H1 (cell line): ENCODE data around the gene AIRE. TPM values are rescaled to one million over a fixed set of nuclear protein-coding genes. Genes with fewer than 3 reads are reported as not detected.
"Not testable (repeated sequence)": the region's sequence is repeated elsewhere in the genome, so short reads cannot be mapped to it uniquely, and the experiment has no call there.

Experiments
- CTCF ChIA-PET: fragments of 300-600 bp; sonication (Branson Sonifier 250); formaldehyde crosslinking; loops from one replicate; lab custom pipeline; 2021; ENCODE audit not compliant: partially characterized antibody; lab: Charles Lee
- POLR2A ChIA-PET: fragments of 300-600 bp; sonication (Branson Sonifier 250); formaldehyde crosslinking; loops from one replicate; lab custom pipeline; 2021; ENCODE audit warnings: inconsistent platforms; ENCODE audit not compliant: partially characterized antibody; lab: Charles Lee
- DNase-seq, 2 experiments: peaks; one replicate each; pipeline versions ENCODE4 v3.0.0 to v3.0.0-alpha.2; 2010 to 2022; ENCODE audit warnings: low spot score in 2 of 2, low read depth in 1 of 2, mixed read lengths in 1 of 2
- FAIRE-seq: peaks from 2 replicates; lab custom pipeline; 2011; peaks lifted over from hg19 to GRCh38; lab: Jason Lieb, UNC
- H2AFZ ChIP-seq: 2 replicates; pipeline ENCODE4 v1.8.1; 2012; ENCODE audit warnings: low read length, inconsistent platforms
- H2AK5ac ChIP-seq: 2 replicates; pipeline ENCODE4 v1.6.1; 2013; ENCODE audit warnings: low read depth, low read length
- H2BK120ac ChIP-seq: replicated peaks from 2 replicates; pipeline ENCODE3; 2013; ENCODE audit warnings: low read depth, low read length, inconsistent platforms
- H2BK12ac ChIP-seq: 2 replicates; pipeline ENCODE4 v1.6.1; 2013; ENCODE audit warnings: low read depth, low read length
- H2BK15ac ChIP-seq: 2 replicates; pipeline ENCODE4 v1.6.1; 2013; ENCODE audit warnings: low read length
- H2BK20ac ChIP-seq: 2 replicates; pipeline ENCODE4 v1.6.1; 2013; ENCODE audit warnings: low read length
- H2BK5ac ChIP-seq: 2 replicates; pipeline ENCODE4 v1.6.1; 2013; ENCODE audit warnings: low read depth, low read length
- H3K14ac ChIP-seq: 2 replicates; pipeline ENCODE4 v1.6.1; 2013; ENCODE audit warnings: inconsistent platforms; ENCODE audit not compliant: insufficient read length
- H3K18ac ChIP-seq: 2 replicates; pipeline ENCODE4 v1.6.1; 2013; ENCODE audit warnings: low read length; ENCODE audit errors: extremely low read depth
- H3K23ac ChIP-seq: 2 replicates; pipeline ENCODE4 v1.6.1; 2013; ENCODE audit warnings: inconsistent platforms; ENCODE audit not compliant: insufficient read length
- H3K23me2 ChIP-seq: 2 replicates; pipeline ENCODE4 v1.6.1; 2013; ENCODE audit warnings: low read depth, low read length
- H3K27ac ChIP-seq: 2 replicates; pipeline ENCODE4 v1.6.1; 2011; ENCODE audit warnings: low read depth, low read length, inconsistent platforms
- H3K27me3 ChIP-seq, 4 experiments: replicated peaks in 1 of 4; 1 replicate in 1 of 4; 2 replicates in 3 of 4; pipeline versions ENCODE4 v1.6.1 to v1.8.1; 2011 to 2013; ENCODE audit warnings: low read length in 3 of 4, mild to moderate bottlenecking in 3 of 4, inconsistent platforms in 2 of 4, mixed read lengths in 2 of 4, moderate library complexity in 1 of 4; ENCODE audit not compliant: control insufficient read depth in 3 of 4, insufficient read depth in 3 of 4; ENCODE audit errors: extremely low read depth in 1 of 4
- H3K36me3 ChIP-seq, 4 experiments: 2 replicates each; pipeline versions ENCODE4 v1.6.1 to v1.8.1; 2011 to 2013; ENCODE audit warnings: mild to moderate bottlenecking in 4 of 4, low read length in 3 of 4, moderate library complexity in 2 of 4, control low read depth in 1 of 4, inconsistent platforms in 1 of 4; ENCODE audit not compliant: insufficient read depth in 4 of 4, control insufficient read depth in 2 of 4
- H3K4ac ChIP-seq: replicated peaks from 2 replicates; pipeline ENCODE3; 2013; ENCODE audit warnings: low read length, low read depth, mixed read lengths, inconsistent platforms; ENCODE audit not compliant: insufficient read length
- H3K4me1 ChIP-seq, 4 experiments: replicated peaks in 1 of 4; 1 replicate in 1 of 4; 2 replicates in 3 of 4; pipeline versions ENCODE4 v1.6.1 to v1.8.1; 2011 to 2013; ENCODE audit warnings: low read length in 3 of 4, inconsistent platforms in 2 of 4, mixed read lengths in 1 of 4; ENCODE audit not compliant: insufficient read depth in 4 of 4, control insufficient read depth in 3 of 4
- H3K4me2 ChIP-seq, 2 experiments: 2 replicates each; pipeline versions ENCODE4 v1.6.1 to v1.8.1; 2011 to 2013; ENCODE audit warnings: low read depth in 2 of 2, low read length in 2 of 2, control low read depth in 1 of 2, inconsistent platforms in 1 of 2, mild to moderate bottlenecking in 1 of 2; ENCODE audit not compliant: insufficient read depth in 1 of 2
- H3K4me3 ChIP-seq, 4 experiments: fragments of 200-600, 300-600 bp in 1 of 4; sonication (generic), shearing (Covaris generic), sonication (Bioruptor Twin) in 1 of 4; 2 replicates each; pipeline versions ENCODE4 v1.5.1 to v1.8.1; 2011 to 2016; ENCODE audit warnings: low read length in 4 of 4, low read depth in 3 of 4, control low read depth in 2 of 4, inconsistent platforms in 2 of 4, mild to moderate bottlenecking in 2 of 4, mixed read lengths in 1 of 4, moderate library complexity in 1 of 4; ENCODE audit not compliant: insufficient read depth in 2 of 4; ENCODE audit errors: extremely low read depth in 1 of 4
- H3K56ac ChIP-seq: replicated peaks from 2 replicates; pipeline ENCODE3; 2013; ENCODE audit warnings: low read depth, mild to moderate bottlenecking, mixed read lengths, low read length, inconsistent platforms; ENCODE audit not compliant: insufficient read length
- H3K79me1 ChIP-seq: 2 replicates; pipeline ENCODE4 v1.6.1; 2013; ENCODE audit warnings: low read depth, low read length, control low read depth
- H3K79me2 ChIP-seq, 2 experiments: 2 replicates each; pipeline versions ENCODE4 v1.6.1 to v1.8.1; 2012 to 2013; ENCODE audit warnings: low read length in 2 of 2, mild to moderate bottlenecking in 2 of 2, inconsistent platforms in 1 of 2; ENCODE audit not compliant: insufficient read depth in 2 of 2, control insufficient read depth in 1 of 2
- H3K9ac ChIP-seq, 4 experiments: replicated peaks in 1 of 4; 1 replicate in 1 of 4; 2 replicates in 3 of 4; pipeline versions ENCODE4 v1.6.1 to v1.8.1; 2011 to 2013; ENCODE audit warnings: low read depth in 3 of 4, low read length in 3 of 4, control low read depth in 2 of 4, mild to moderate bottlenecking in 2 of 4, moderate library complexity in 2 of 4, inconsistent platforms in 1 of 4; ENCODE audit errors: extremely low read depth in 1 of 4
- H3K9me3 ChIP-seq, 2 experiments: 2 replicates each; pipeline versions ENCODE4 v1.6.1 to v1.8.1; 2012 to 2013; ENCODE audit warnings: mild to moderate bottlenecking in 2 of 2, moderate library complexity in 2 of 2, control low read depth in 1 of 2, inconsistent platforms in 1 of 2, low read depth in 1 of 2, low read length in 1 of 2, mixed read lengths in 1 of 2; ENCODE audit not compliant: insufficient read depth in 2 of 2
- H4K20me1 ChIP-seq, 2 experiments: replicated peaks in 1 of 2; 2 replicates each; pipeline versions ENCODE3 to v1.8.1; 2011 to 2013; ENCODE audit warnings: inconsistent platforms in 2 of 2, low read length in 2 of 2, mild to moderate bottlenecking in 1 of 2; ENCODE audit not compliant: insufficient read depth in 2 of 2, control insufficient read depth in 1 of 2
- H4K5ac ChIP-seq: 2 replicates; pipeline ENCODE4 v1.6.1; 2013; ENCODE audit warnings: low read length, low read depth, mixed read lengths, inconsistent platforms; ENCODE audit not compliant: insufficient read length
- H4K8ac ChIP-seq: 2 replicates; pipeline ENCODE4 v1.8.0; 2013; ENCODE audit warnings: mild to moderate bottlenecking, moderate library complexity, low read length, inconsistent platforms; ENCODE audit not compliant: insufficient read depth; ENCODE audit errors: extremely low read depth
- H4K91ac ChIP-seq: replicated peaks from 2 replicates; pipeline ENCODE3; 2013; ENCODE audit warnings: low read length, mixed read lengths, inconsistent platforms; ENCODE audit not compliant: insufficient read length
- WGBS, 2 experiments: shearing (Covaris generic) in 1 of 2; methylation state at CpG; one replicate each; pipeline versions ENCODE4 v1.1.6 to v1.1.7; 2013 to 2015; ENCODE audit warnings: low lambda C conversion rate in 2 of 2, mixed read lengths in 2 of 2, inconsistent platforms in 1 of 2, low coverage in 1 of 2, missing lambda C conversion rate in 1 of 2; ENCODE audit not compliant: insufficient replicate concordance in 2 of 2, insufficient coverage in 1 of 2, insufficient read length in 1 of 2; ENCODE audit errors: extremely low coverage in 1 of 2, missing lambda C conversion rate in 1 of 2; 5-methylcytosine and 5-hydroxymethylcytosine counted together
- polyA plus RNA-seq, 7 experiments: library from polyadenylated mRNA; depleted of rRNA in 3 of 7; stranded (reverse) in 5 of 7; unstranded in 2 of 7; fragments of >200 nt in 5 of 7; fragments of 200-250 nt in 2 of 7; gene quantifications; 1 replicate in 5 of 7; 2 replicates in 1 of 7; 4 replicates in 1 of 7; pipeline versions ENCODE4 v1.2.1 to v1.2.3, GENCODE V29; 2011 to 2013; ENCODE audit warnings: missing spikeins in 2 of 7, mixed read lengths in 2 of 7
- total RNA-seq: library from RNA; stranded (reverse); fragmentation: NEBNext Ultra II Directional; extraction: Animal tissue kit (Norgen Biotek cat#: 25700); gene quantifications from 2 replicates; pipeline ENCODE4 v1.2.1, GENCODE V29; 2021

Gene AIRE
- total and polyA plus RNA-seq, 2 of the 8 experiments (the other 6 are each of a cell fraction or from before 2014, with no cell fraction given): 0.09 TPM; not detected in 1

DNA sequence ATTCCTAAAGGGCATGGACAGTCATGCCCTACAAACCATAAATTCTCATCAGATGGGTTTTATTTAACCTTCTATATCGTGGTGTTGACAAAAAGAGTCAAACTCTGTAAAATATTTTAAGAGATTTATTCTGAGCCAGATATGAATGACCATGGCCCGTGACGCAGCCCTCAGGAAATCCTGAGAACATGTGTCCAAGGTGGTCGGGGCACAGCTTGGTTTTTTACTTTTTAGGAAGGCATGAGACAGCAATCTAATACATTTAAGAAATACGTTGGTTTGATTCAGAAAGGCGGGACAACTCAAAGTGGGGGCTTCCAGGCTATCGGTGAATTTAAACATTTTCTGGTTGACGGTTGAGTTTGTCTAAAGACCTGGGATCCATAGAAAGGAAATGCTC lies 57.3 kb downstream of the AIRE start:
- H3K14ac ChIP-seq, H3K23ac ChIP-seq, H2BK120ac ChIP-seq, H3K79me1 ChIP-seq, H3K27ac ChIP-seq, H3K4me2 ChIP-seq, H3K4me1 ChIP-seq, H3K79me2 ChIP-seq, H3K56ac ChIP-seq, H3K27me3 ChIP-seq, H4K20me1 ChIP-seq, H3K9me3 ChIP-seq, H4K5ac ChIP-seq, H3K23me2 ChIP-seq, H4K8ac ChIP-seq, H4K91ac ChIP-seq, FAIRE-seq, H3K4ac ChIP-seq, H3K9ac ChIP-seq, H2AFZ ChIP-seq, H3K4me3 ChIP-seq, H3K18ac ChIP-seq, DNase-seq, H2BK12ac ChIP-seq, H2BK15ac ChIP-seq, H2BK5ac ChIP-seq, H3K36me3 ChIP-seq, H2AK5ac ChIP-seq, H2BK20ac ChIP-seq: not testable (repeated sequence)
- ChIA-PET CTCF (interaction anchor here (1.2 to 1.3 kb wide), 2 partner anchors 9 to 12 kb away, joined by 4 to 7 read pairs; no protein-coding TSS in a partner anchor), POLR2A (interaction anchor here (2.5 kb wide), 1 partner anchor 10 kb away, joined by 11 read pairs; no protein-coding TSS in a partner anchor)
- 86% methylated on average over 8 of the region's 8 CpGs; no CpG with 5 or more reads in 1 of the 2 experiments for WGBS, 2 experiments
